Measurements from ENCODE around the gene PSMD5.

The PSMD5 gene

GRCh38 chr9:120768247-120768646, 74.5 kb downstream of the PSMD5 start:
- Mint-ChIP-seq H3K4me3 (no peak overlapping the region), H3K4me1 (peaks cover 6% of the 10 kb centered on the region), H3K27me3 (ENCODE audit: low read depth) (no peaks in the 10 kb centered on the region), H3K9me3 (no peaks in the 10 kb centered on the region), H3K36me3 (ENCODE audit: low read depth) (peaks cover 58% of the 10 kb centered on the region), H3K27ac (no peak overlapping the region)
- TF ChIP-seq CTCF (IDR thresholded peaks at IDR 0.05; ENCODE audit: unreplicated experiment in 3 of 3) = no peak

GRCh38 chr9:120767451-120767850, 75.3 kb downstream of the PSMD5 start:
- no peak overlapping the region for H3K4me3 Mint-ChIP-seq
- TF ChIP-seq CTCF (IDR thresholded peaks at IDR 0.05; ENCODE audit: unreplicated experiment in 3 of 3) = no peak
- H3K9me3 Mint-ChIP-seq = no peaks in the 10 kb centered on the region
- no peaks in the 10 kb centered on the region for H3K27me3 Mint-ChIP-seq (ENCODE audit: low read depth)
- peaks cover 61% of the 10 kb centered on the region for H3K36me3 Mint-ChIP-seq (ENCODE audit: low read depth)
- peaks cover 6% of the 10 kb centered on the region for H3K4me1 Mint-ChIP-seq
- no peak overlapping the region for H3K27ac Mint-ChIP-seq

Measured in nephron (organoid).